DMS 273 treated with DMSO at 0.1 percent for 48 hours (cell line): ENCODE results near the gene ATP7B.

Source experiments
- DNase-seq: peaks from one replicate; lab custom pipeline; 2025; lab: John Stamatoyannopoulos, UW

The ATP7B gene

GRCh38 chr13:51978796-51979556 is 32.3 kb downstream of the ATP7B start:
- no peak for DNase-seq

GRCh38 chr13:51977625-51978024 is 33.6 kb downstream of the ATP7B start:
- no peak for DNase-seq

GRCh38 chr13:51976890-51977289 is 34.4 kb downstream of the ATP7B start:
- DNase-seq: no peak

GRCh38 chr13:51976423-51976822 is 34.8 kb downstream of the ATP7B start:
- DNase-seq: no peak

- DNase-seq: no peak
Measured at GRCh38 chr13:51974482-51974881, 36.8 kb downstream of the ATP7B start.

GRCh38 chr13:51971520-51972426 is 39.5 kb downstream of the ATP7B start:
- no peak for DNase-seq

- DNase-seq: no peak
Measured at GRCh38 chr13:51970349-51970748, 40.9 kb downstream of the ATP7B start.

GRCh38 chr13:51967482-51968446 is 43.5 kb downstream of the ATP7B start:
- no peak for DNase-seq

- no peak for DNase-seq
Measured at GRCh38 chr13:51966186-51966585, 45.1 kb downstream of the ATP7B start.

- DNase-seq: no peak
Measured at GRCh38 chr13:51961493-51962403, 49.5 kb downstream of the ATP7B start.

- DNase-seq: no peak
Measured at GRCh38 chr13:51960766-51961165, 50.5 kb downstream of the ATP7B start.

- no peak for DNase-seq
Measured at GRCh38 chr13:51959773-51960172, 51.5 kb downstream of the ATP7B start.

GRCh38 chr13:51958217-51958547 is 53.1 kb downstream of the ATP7B start:
- DNase-seq: no peak

GRCh38 chr13:51957377-51958216 is 53.7 kb downstream of the ATP7B start:
- DNase-seq: no peak

- no peak for DNase-seq
Measured at GRCh38 chr13:51956717-51957116, 54.5 kb downstream of the ATP7B start.

GRCh38 chr13:51955816-51956603 is 55.2 kb downstream of the ATP7B start:
- no peak for DNase-seq

GRCh38 chr13:51955281-51955771 is 55.9 kb downstream of the ATP7B start:
- DNase-seq: peak; percentile 57

GRCh38 chr13:51953347-51954195 is 57.7 kb downstream of the ATP7B start:
- no peak for DNase-seq
